Brain microvascular endothelial cell (primary cell): ENCODE data around the gene MC5R.

Source experiments
- DNase-seq: peaks from one replicate; pipeline ENCODE4 v3.0.0-alpha.2; 2020
- H3K27ac ChIP-seq: fragments of 250-450 bp; sonication (Bioruptor Pico); 2 replicates; pipeline ENCODE4 v1.5.1; 2020; ENCODE audit warnings: mild to moderate bottlenecking, moderate library complexity
- H3K27me3 ChIP-seq: fragments of 250-450 bp; sonication (Bioruptor Pico); replicated peaks from 2 replicates; pipeline ENCODE4 v1.5.1; 2020; ENCODE audit warnings: mild to moderate bottlenecking
- H3K36me3 ChIP-seq: fragments of 250-450 bp; sonication (Bioruptor Pico); replicated peaks from 2 replicates; pipeline ENCODE4 v1.5.1; 2020; ENCODE audit warnings: mild to moderate bottlenecking
- H3K4me3 ChIP-seq: 2 replicates; pipeline ENCODE4 v1.5.1; 2011; ENCODE audit warnings: low read depth, mild to moderate bottlenecking, control low read depth, low read length, moderate library complexity
- in situ Hi-C: cut with HindIII; loops from 2 replicates; pipeline ENCODE4 v1.10.0; 2017; ENCODE audit warnings: low sequenced_read_pairs, low pct_ligation_motif_present
- TF ChIP-seq, protein P1 (sequence below): IDR thresholded peaks from 2 replicates; pipeline ENCODE4 v1.5.1; 2011; ENCODE audit warnings: low read depth, mild to moderate bottlenecking, moderate library complexity, low read length, control low read depth, inconsistent platforms; ENCODE audit errors: missing control alignments

MC5R gene

GRCh38 chr18:13874558-13874957 is 50.6 kb downstream of the MC5R start:
- DNase-seq, result no peak
- Histone ChIP-seq H3K27ac (no peak overlapping the region), H3K4me3 (no peak overlapping the region), H3K27me3 (no peaks in the 10 kb centered on the region), H3K36me3 (no peaks in the 10 kb centered on the region)
- TF ChIP-seq, protein P1, sequence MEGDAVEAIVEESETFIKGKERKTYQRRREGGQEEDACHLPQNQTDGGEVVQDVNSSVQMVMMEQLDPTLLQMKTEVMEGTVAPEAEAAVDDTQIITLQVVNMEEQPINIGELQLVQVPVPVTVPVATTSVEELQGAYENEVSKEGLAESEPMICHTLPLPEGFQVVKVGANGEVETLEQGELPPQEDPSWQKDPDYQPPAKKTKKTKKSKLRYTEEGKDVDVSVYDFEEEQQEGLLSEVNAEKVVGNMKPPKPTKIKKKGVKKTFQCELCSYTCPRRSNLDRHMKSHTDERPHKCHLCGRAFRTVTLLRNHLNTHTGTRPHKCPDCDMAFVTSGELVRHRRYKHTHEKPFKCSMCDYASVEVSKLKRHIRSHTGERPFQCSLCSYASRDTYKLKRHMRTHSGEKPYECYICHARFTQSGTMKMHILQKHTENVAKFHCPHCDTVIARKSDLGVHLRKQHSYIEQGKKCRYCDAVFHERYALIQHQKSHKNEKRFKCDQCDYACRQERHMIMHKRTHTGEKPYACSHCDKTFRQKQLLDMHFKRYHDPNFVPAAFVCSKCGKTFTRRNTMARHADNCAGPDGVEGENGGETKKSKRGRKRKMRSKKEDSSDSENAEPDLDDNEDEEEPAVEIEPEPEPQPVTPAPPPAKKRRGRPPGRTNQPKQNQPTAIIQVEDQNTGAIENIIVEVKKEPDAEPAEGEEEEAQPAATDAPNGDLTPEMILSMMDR, result no peak
- in situ Hi-C loops, result no loop called here
